Stimulated activated naive CD8-positive, alpha-beta T cell treated with anti-CD3 and anti-CD28 coated beads, Interleukin-15, amount 100 ng/mL, for 72 hours (primary cell): ENCODE data around the gene CYS1.
A peak's percentile ranks its signal among the peaks of the same experiment; 100 is the strongest.

ENCODE experiments used
- ATAC-seq: fragments of 150-1000 bp; cut with Tn5 transposase; 2 replicates; pipeline ENCODE4 v1.10.0; 2021; ENCODE audit warnings: mild to moderate bottlenecking, moderate library complexity
- DNase-seq, 2 donors: peaks; one replicate each; pipeline ENCODE4 v3.0.0; 2021 to 2022
- H3K27ac Mint-ChIP-seq, 2 donors: one replicate each; pipeline ENCODE4 v1.8.0; 2022; ENCODE audit warnings: mild to moderate bottlenecking in 2 of 2, mixed read lengths in 2 of 2, moderate library complexity in 2 of 2
- H3K27me3 Mint-ChIP-seq: one replicate; pipeline ENCODE4 v1.8.0; 2022; ENCODE audit warnings: mixed read lengths
- H3K4me1 Mint-ChIP-seq: one replicate; pipeline ENCODE4 v1.8.0; 2022; ENCODE audit warnings: mild to moderate bottlenecking, mixed read lengths
- H3K4me3 Mint-ChIP-seq, 2 donors: one replicate each; pipeline ENCODE4 v1.8.0; 2022; ENCODE audit warnings: mild to moderate bottlenecking in 2 of 2, mixed read lengths in 2 of 2, moderate library complexity in 1 of 2
- H3K9me3 Mint-ChIP-seq, 2 donors: one replicate each; pipeline ENCODE4 v1.8.0; 2022; ENCODE audit warnings: mixed read lengths in 2 of 2

CYS1 gene

DNA sequence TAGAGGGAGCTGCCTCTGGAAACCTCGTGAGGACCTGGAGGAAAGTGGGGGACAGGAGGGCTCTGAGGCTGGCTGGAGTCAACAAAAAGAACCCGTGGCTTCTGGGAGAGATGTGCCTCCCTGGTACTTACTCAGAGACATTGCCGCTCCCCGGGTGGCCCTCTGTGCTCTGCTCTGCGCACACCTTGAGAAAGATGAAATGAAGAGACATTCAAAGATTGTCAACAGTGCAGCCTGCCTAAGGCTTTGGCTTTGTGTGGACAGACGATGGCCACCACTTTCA, 14.5 kb downstream of the CYS1 start:
- H3K27me3 Mint-ChIP-seq, result peaks cover 8% of the 10 kb centered on the region

DNA sequence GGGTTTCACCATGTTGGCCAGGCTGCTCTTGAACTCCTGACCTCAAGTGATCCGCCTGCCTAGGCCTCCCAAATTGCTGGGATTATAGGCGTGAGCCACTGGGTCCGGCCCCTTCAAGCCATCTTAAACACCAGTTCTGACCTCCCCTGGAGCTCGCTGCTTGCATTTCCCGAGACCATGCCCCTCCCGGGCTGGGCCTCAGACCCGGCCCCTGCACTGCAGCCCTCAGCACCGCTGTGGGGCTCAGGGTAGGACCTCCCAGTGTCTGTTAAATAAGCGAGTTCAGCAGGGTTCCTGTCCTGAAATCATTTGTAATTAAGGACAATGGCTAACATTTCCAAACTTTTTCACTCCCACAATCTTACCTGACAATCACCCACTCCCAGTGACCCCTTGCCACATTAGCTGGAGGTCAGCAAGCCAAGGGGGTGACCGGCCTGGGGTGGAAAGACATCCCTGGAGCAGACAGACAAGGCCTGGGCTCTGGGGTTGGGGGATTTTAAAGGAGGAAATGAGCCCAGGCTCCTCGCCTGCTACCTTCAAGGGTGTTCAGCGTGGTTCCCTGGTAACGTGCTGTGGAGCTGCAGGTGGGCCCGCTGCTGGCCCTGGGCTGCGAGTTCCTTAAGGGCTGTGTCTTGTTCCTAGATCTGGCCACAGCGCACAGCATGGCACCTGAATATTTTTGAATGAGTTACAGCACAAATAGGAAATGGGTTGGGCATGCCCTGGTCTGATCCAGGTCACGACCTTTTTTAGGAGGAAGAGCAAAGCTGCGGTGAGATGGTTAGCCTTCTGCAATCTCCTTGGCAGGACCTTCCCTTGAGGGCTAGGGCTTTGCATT, 15.1 kb downstream of the CYS1 start:
- peaks cover 6 to 8% of the 10 kb centered on the region in 2 donors for H3K9me3 Mint-ChIP-seq
- DNase-seq, result no peak
- no peak overlapping the region for H3K4me3 Mint-ChIP-seq
- no peaks in the 10 kb centered on the region for H3K4me1 Mint-ChIP-seq
- peaks cover 8% of the 10 kb centered on the region for H3K27me3 Mint-ChIP-seq
- H3K27ac Mint-ChIP-seq, result no peak overlapping the region
- no peak for ATAC-seq

More for the DNA sequence above, 14.5 kb downstream of the CYS1 start:
- Mint-ChIP-seq H3K9me3 (peaks cover 6 to 8% of the 10 kb centered on the region in 2 donors), H3K4me1 (no peaks in the 10 kb centered on the region), H3K27ac (no peak overlapping the region), H3K4me3 (no peak overlapping the region)
- DNase-seq, result no peak
- no peak for ATAC-seq

DNA sequence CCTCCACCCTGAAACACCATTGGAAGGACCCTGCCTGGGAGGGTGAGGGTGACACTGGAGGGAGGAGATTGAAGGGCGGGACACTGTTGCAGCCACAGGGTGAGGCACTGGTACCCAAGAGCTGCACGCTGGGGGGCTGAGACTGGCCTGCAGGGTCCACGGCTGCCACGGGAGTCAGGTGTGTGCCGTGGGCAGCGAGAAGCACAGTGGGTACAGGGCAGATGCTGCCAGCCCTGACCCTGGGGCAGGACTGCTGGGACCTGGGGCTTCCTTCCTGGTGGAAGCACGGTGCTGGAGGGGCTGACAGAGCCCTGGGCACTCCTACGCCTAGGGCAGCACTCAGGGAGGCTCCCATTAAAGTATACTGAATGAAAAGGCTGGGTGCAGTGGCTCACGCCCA, 16.6 kb downstream of the CYS1 start:
- Mint-ChIP-seq H3K27me3 (peaks cover 8% of the 10 kb centered on the region), H3K4me1 (no peaks in the 10 kb centered on the region), H3K9me3 (peaks cover 6 to 8% of the 10 kb centered on the region in 2 donors), H3K4me3 (no peak overlapping the region), H3K27ac (no peak overlapping the region)
- ATAC-seq, result no peak
- no peak for DNase-seq

DNA sequence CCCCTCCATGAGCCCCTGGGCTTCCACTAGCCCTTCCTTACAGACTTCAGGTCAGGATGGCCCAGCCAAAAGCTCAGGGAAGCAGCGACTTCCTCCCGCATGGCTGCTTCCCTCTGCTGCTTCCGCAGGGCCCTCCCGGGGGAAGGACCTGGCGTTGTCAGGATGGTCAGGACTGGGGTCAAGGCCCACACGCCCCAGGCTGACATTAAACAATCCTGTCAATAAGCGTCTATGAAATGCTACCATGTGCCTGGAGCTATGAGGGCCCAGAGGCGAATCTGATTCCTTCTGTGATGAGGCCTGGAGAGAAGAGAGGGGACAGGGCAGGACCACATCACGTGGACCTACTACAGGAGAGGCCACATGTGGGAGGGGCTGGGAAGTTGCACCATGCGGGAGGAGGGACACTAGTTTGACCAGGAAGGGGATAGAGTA, 17.3 kb downstream of the CYS1 start:
- Mint-ChIP-seq H3K4me1 (no peaks in the 10 kb centered on the region), H3K9me3 (peaks cover 3 to 4% of the 10 kb centered on the region in 2 donors), H3K27ac (no peak overlapping the region), H3K27me3 (peaks cover 9% of the 10 kb centered on the region), H3K4me3 (no peak overlapping the region)
- DNase-seq (no peak), ATAC-seq (no peak)

DNA sequence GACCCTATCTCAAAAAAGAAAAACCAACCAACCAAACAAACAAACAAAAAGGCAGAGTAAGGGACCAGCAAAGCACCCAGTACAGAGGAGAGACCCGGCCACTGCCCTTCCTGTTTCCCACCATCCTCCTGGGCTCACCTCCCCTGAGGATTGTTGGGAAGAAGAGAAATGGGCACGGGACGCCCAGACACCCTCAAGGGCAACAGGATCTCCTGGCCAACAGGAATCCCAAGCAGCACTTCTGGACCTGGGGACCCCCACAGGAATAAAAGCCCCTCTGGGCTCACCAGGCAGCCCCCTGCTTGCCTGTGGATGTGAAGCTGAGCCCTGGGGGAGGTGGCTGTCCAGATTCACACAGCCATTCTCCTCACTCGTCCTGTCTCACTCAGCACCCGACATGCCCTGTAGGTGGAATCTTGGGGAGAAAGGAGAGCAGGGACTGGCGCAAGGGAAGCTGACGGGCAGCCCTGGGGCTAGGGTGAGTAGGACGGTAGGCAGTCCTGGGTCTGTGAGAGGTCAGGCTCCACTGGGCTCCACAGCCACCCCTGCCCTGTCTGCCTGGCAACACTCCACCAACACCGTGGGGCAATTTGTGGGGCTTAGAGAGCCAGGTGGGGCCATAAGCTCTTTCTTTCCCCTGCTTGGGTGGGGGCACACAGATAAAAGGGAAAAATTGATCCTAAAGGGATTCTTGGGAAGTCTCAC, 18.8 kb downstream of the CYS1 start:
- DNase-seq (no peak), ATAC-seq (no peak)
- Mint-ChIP-seq H3K9me3 (no peaks in the 10 kb centered on the region), H3K27me3 (peaks cover 18% of the 10 kb centered on the region), H3K4me3 (no peak overlapping the region), H3K4me1 (peaks cover 12% of the 10 kb centered on the region), H3K27ac (no peak overlapping the region)

DNA sequence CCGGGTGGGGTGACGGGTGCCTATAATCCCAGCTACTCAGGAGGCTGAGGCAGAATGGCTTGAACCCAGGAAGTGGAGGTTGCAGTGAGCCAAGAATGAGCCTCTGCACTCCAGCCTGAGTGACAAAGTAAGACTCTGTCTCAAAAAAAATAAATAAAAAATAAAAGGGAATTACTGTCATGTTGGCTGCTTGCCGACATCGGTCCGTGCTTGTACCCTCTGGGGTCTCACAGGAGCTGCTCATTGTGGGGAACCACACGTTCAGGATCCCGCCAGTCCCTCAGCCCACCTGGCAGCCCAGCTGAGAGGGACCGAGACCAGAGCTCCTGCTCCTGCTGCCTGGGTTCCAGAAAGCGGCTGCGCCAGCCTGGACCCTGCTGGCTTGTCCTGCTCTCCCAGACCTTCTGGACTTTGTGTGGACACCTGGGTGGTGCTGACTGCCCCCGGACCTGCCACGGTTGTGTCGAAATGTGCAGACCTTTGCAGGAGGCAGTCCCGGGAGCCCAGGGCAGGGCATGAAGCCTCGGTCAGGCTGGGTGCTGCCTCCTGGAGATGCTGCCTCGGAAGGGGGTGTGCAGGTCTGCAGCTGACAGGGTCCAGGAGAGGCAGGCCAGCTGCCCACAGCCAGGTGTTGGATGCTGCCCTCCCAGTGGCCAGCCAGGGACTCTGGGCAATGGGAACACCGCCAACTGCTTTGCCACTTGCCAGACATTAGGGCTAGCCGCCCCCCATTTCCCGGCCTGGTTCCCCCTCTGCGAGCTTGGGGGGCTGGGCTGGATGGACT, 20.5 kb downstream of the CYS1 start:
- DNase-seq (no peak), ATAC-seq (no peak)
- Mint-ChIP-seq H3K27me3 (peaks cover 23% of the 10 kb centered on the region), H3K9me3 (no peaks in the 10 kb centered on the region), H3K27ac (no peak overlapping the region), H3K4me1 (peaks cover 12% of the 10 kb centered on the region), H3K4me3 (no peak overlapping the region)

DNA sequence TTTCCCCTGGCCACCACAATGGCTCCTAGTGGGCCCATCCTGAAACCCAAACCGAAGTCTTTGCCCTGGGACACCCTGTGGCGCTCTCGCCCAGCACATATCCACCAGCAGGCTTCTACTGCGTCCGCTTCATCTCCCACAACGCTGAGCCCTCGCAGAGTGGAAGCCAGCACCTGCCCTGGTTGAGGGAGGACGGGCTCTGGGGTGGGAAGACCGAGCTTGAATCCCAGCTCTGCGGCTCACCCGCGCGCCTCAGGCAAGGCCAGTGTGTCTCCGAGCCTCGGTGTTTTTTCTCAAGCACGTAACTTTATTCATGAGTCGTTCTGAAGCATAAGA, 21.2 kb downstream of the CYS1 start:
- Mint-ChIP-seq H3K9me3 (no peaks in the 10 kb centered on the region), H3K4me3 (no peak overlapping the region), H3K27me3 (peaks cover 23% of the 10 kb centered on the region), H3K27ac (no peak overlapping the region), H3K4me1 (peaks cover 12% of the 10 kb centered on the region)
- ATAC-seq (no peak), DNase-seq (no peak)

DNA sequence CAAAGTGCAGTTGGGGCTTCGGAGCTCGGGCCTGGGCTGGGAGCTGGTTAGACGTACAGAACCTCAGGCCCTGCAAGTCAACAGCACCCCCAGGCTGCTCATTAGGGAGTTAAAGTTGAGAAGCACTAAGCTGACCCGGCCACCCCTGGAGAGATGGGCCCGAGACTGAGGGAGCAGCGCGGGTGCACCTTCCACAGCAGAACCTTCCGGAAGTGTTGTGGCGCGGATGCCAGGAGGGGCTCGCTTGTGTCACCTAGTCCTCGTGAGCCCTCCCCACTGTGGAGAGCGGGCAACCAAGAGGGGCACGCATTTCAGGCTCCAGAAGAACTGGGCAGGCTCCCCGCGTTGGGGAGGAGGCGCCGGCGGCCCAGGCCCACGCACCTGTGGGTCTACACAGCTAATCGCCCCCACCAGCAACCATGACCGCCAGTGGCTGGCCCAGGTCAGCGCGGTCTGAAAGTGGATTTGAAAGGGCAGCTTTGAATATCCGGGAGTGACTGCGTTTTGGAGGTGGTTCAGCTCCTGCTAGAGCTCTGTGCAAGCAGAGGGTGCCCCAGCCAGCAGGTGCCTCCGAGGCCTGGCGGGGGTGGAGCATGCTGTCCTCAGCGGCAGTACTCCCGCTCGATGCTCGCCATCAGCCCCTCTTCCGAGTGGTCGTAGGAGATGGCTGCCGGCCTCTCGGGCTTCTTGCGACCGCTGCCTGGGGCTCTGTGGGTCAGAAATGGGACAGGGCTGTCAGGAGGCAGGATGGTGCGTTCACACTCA, 21.8 kb downstream of the CYS1 start:
- ATAC-seq (peak; percentile 34), DNase-seq (no peak)
- Mint-ChIP-seq H3K4me3 (no peak overlapping the region), H3K4me1 (peaks cover 12% of the 10 kb centered on the region), H3K27ac (no peak overlapping the region), H3K27me3 (peaks cover 23% of the 10 kb centered on the region), H3K9me3 (no peaks in the 10 kb centered on the region)

DNA sequence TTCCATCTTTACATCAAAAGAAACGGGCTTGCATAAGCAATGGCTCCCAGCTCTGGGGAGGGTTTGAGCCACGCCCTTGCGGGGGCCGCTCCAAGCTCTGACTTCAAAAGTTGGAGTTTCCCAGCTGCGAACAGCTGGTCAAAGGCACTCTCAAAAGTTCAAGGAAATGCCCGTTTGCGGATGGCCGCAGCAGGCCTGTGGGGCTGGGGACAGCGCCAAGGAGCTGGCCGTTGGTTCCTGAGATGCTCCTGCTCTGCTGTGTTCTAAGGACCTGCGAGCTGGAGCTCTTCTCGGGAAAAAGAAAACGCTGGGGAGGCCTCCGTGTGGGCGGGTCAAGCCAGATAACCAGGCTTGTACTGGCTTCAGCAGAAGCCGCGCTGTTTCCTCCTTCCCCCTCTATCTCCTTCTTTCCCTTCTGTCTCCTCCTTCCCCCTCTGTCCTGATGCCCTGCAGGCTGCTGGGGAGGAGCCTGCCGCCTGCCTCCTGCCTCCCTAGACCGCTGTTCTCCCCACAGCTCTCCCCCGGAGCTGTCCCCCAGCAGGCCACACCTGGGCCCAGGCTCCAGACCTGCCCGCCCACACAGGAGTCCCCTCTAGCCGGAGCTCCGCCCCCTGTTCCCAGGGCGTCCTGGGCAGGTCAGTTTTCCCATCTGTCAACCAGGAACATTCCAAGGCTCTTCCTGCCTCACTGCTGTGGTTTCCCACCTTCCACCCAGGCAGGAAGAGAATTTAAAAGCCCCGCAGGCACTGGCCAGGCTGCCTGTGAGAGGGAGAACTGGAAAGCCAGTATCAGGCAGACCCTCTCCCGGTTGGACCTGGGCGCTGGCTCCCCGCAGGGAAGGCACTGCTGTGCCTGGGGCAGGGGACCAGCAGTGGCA, 22.7 kb downstream of the CYS1 start:
- Mint-ChIP-seq H3K9me3 (no peaks in the 10 kb centered on the region), H3K27ac (peak overlapping the region in 1 of 2 donors; percentile 52), H3K4me3 (peak overlapping the region; percentile 60 to 75), H3K27me3 (peaks cover 23% of the 10 kb centered on the region), H3K4me1 (peaks cover 12% of the 10 kb centered on the region)
- peak in 1 of 2 donors; percentile 57 for DNase-seq
- ATAC-seq, result peak; percentile 78

DNA sequence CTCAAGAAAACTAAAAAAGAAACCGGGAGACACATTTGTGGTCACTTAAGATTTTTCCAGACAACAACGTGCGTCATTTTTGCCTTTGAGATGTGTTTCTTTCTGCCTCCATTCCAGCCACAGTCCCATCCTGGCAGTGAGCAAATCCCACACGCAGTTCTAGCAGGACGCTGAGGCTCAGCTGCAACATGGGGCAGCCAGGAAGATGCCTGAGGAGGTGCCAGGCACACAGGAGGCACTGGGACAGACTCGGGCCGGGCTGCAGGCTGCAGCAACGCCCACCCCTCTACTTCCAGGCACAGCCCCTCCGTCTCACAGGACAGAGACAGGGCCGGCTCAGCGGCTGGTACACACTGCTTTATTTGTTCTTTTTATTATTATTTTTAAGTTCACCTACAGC, 23.8 kb downstream of the CYS1 start:
- Mint-ChIP-seq H3K27me3 (peaks cover 20% of the 10 kb centered on the region), H3K9me3 (no peaks in the 10 kb centered on the region), H3K27ac (no peak overlapping the region), H3K4me1 (peaks cover 12% of the 10 kb centered on the region), H3K4me3 (no peak overlapping the region)
- DNase-seq (no peak), ATAC-seq (no peak)

DNA sequence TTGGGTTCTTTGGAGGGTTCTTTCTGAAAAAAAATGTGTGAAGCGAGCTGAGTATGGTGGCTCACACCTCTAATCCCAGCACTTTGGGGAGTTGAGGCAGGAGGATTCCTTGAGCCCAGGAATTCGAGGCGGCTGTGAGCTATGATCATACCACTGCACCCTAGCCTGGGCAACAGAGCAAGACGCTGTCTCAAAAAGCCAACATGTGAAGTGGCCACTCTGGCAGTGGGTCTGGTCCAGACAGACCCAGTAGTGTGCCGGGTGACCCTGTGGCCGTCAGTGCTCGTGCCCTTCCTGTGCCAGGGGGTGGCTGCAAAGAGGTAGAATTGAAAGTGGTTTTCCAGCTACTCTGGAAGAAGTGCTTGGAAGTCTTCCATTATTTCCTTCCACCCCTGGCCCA, 25.2 kb downstream of the CYS1 start:
- H3K9me3 Mint-ChIP-seq, result no peaks in the 10 kb centered on the region
- no peak overlapping the region for H3K27ac Mint-ChIP-seq
- peaks cover 15% of the 10 kb centered on the region for H3K27me3 Mint-ChIP-seq
- DNase-seq, result no peak
- H3K4me3 Mint-ChIP-seq, result no peak overlapping the region
- peaks cover 12% of the 10 kb centered on the region for H3K4me1 Mint-ChIP-seq
- no peak for ATAC-seq

DNA sequence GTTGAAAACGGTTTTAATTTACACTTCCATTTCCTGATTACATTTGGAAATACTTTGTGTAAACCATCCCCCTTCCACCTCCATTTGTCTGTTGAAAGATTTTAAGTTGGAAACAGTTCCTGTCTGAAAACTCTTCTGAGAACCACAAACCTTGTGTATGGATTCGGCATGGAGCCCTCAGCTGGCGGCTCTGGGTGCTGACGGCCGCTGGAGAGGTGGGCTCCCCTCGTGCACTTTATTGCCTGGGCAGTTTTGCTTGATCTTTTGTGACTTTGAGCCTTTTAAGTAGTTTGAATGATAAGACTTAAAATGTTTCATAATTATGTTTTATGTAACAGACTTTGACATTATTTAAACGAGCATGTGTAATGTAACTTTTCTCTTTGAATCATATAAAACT, 25.8 kb downstream of the CYS1 start:
- no peak overlapping the region for H3K4me3 Mint-ChIP-seq
- H3K27ac Mint-ChIP-seq, result no peak overlapping the region
- H3K9me3 Mint-ChIP-seq, result no peaks in the 10 kb centered on the region
- peaks cover 15% of the 10 kb centered on the region for H3K27me3 Mint-ChIP-seq
- peaks cover 12% of the 10 kb centered on the region for H3K4me1 Mint-ChIP-seq
- DNase-seq (no peak), ATAC-seq (no peak)

DNA sequence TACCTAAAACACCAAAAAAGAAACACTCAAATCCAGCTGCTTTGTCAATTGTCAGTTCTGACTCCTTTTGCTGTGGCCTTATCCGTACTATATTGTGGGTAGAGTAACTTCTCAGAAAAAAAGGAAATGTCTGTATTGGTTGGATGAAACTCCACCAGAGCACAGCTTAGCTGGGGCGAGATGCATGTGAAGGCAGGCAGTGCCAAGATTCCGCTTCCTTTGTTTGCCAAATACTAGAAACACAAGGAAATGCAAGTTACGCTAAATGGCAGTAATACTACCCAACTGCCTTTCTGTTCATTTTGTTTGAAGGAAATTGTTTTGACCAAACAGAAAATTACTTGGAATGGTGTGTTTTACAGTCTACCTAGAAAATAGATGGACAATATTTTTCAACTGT, 26.9 kb downstream of the CYS1 start:
- Mint-ChIP-seq H3K4me3 (no peak overlapping the region), H3K27ac (no peak overlapping the region), H3K27me3 (peaks cover 15% of the 10 kb centered on the region), H3K4me1 (peaks cover 12% of the 10 kb centered on the region), H3K9me3 (no peaks in the 10 kb centered on the region)
- ATAC-seq (no peak), DNase-seq (no peak)

DNA sequence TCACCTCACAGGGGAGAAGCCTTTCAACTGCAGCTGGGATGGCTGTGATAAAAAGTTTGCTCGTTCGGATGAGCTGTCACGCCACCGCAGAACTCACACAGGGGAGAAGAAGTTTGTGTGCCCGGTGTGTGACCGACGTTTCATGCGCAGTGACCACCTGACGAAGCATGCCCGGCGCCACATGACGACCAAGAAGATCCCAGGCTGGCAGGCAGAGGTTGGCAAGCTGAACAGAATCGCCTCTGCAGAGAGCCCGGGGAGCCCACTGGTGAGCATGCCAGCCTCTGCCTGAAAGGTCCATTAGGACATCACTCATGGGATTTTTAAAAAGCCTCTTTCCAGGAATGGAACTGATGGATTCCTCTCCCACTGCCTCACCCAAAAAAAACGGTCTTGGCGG, 28.0 kb downstream of the CYS1 start:
- peaks cover 6% of the 10 kb centered on the region for H3K4me1 Mint-ChIP-seq

More for the DNA sequence above, 28.0 kb downstream of the CYS1 start:
- Mint-ChIP-seq H3K4me3 (no peak overlapping the region), H3K27me3 (peaks cover 7% of the 10 kb centered on the region), H3K9me3 (no peaks in the 10 kb centered on the region), H3K27ac (no peak overlapping the region)
- DNase-seq (no peak), ATAC-seq (no peak)
